ENCODE data around the gene MEGF6.

Gene MEGF6

GRCh38 chr1:3501437-3501836, 109.9 kb downstream of the MEGF6 start:
- no peak for TF ChIP-seq CTCF (conservative IDR thresholded peaks at IDR 0.05; ENCODE audit: low read depth, low read length)
- H3K4me3 ChIP-seq (ENCODE audit: low read depth, low read length): no peak overlapping the region
- no peak for DNase-seq (ENCODE audit: low read depth)

GRCh38 chr1:3500265-3500835, 111.0 kb downstream of the MEGF6 start:
- no peak for TF ChIP-seq CTCF (conservative IDR thresholded peaks at IDR 0.05; ENCODE audit: low read depth, low read length)
- DNase-seq (ENCODE audit: low read depth): no peak
- no peak overlapping the region for H3K4me3 ChIP-seq (ENCODE audit: low read depth, low read length)

GRCh38 chr1:3499611-3500010, 111.7 kb downstream of the MEGF6 start:
- H3K4me3 ChIP-seq (ENCODE audit: low read depth, low read length): no peak overlapping the region
- no peak for DNase-seq (ENCODE audit: low read depth)
- no peak for TF ChIP-seq CTCF (conservative IDR thresholded peaks at IDR 0.05; ENCODE audit: low read depth, low read length)

- no peak for DNase-seq (ENCODE audit: low read depth)
- H3K4me3 ChIP-seq (ENCODE audit: low read depth, low read length): no peak overlapping the region
- TF ChIP-seq CTCF (conservative IDR thresholded peaks at IDR 0.05; ENCODE audit: low read depth, low read length): no peak
Measured at GRCh38 chr1:3498986-3499385, 112.3 kb downstream of the MEGF6 start.

- no peak for TF ChIP-seq CTCF (conservative IDR thresholded peaks at IDR 0.05; ENCODE audit: low read depth, low read length)
- H3K4me3 ChIP-seq (ENCODE audit: low read depth, low read length): no peak overlapping the region
Measured at GRCh38 chr1:3498246-3498930, 112.9 kb downstream of the MEGF6 start.

GRCh38 chr1:3497521-3497920, 113.8 kb downstream of the MEGF6 start:
- TF ChIP-seq CTCF (conservative IDR thresholded peaks at IDR 0.05; ENCODE audit: low read depth, low read length): no peak
- no peak for DNase-seq (ENCODE audit: low read depth)
- H3K4me3 ChIP-seq (ENCODE audit: low read depth, low read length): no peak overlapping the region

More at GRCh38 chr1:3498246-3498930, 112.9 kb downstream of the MEGF6 start:
- no peak for DNase-seq (ENCODE audit: low read depth)

- no peak for TF ChIP-seq CTCF (conservative IDR thresholded peaks at IDR 0.05; ENCODE audit: low read depth, low read length)
- no peak overlapping the region for H3K4me3 ChIP-seq (ENCODE audit: low read depth, low read length)
- no peak for DNase-seq (ENCODE audit: low read depth)
Measured at GRCh38 chr1:3496916-3497315, 114.4 kb downstream of the MEGF6 start.
